ENCODE data around the gene WTIP. TPM values are rescaled to one million over a fixed set of nuclear protein-coding genes. Genes with fewer than 3 reads are reported as not detected.

The WTIP gene
- total RNA-seq, 4 donors from 2014 or later = 1.6 to 8.1 (median 2.9) TPM

GRCh38 chr19:34493038-34493648 is 11.6 kb downstream of the WTIP start:
- Histone ChIP-seq H3K4me1 (no peaks in the 10 kb centered on the region), H3K27me3 (no peaks in the 10 kb centered on the region), H3K9me3 (no peaks in the 10 kb centered on the region), H3K4me3 (no peak overlapping the region), H3K27ac (no peak overlapping the region), H3K36me3 (peaks cover 0 to 25% of the 10 kb centered on the region in 2 donors)
- DNase-seq (no peak), ATAC-seq (no peak)
- no peak for TF ChIP-seq CTCF (IDR thresholded peaks at IDR 0.05 in 4 of 5, conservative IDR thresholded peaks at IDR 0.05 in 1 of 5)
- no peak for TF ChIP-seq POLR2A (IDR thresholded peaks at IDR 0.05)
- intact Hi-C loops (cut with DNase I; ENCODE audit: low total_unique reads) (no loop called here), in situ Hi-C loops (cut with MboI; ENCODE audit: low sequenced_read_pairs in 4 of 4) (loop anchor here in 1 of 4 donors (10.0 kb wide), 1 partner anchor 222 kb away; no protein-coding TSS in a partner anchor)

GRCh38 chr19:34493649-34494044 is 12.1 kb downstream of the WTIP start:
- in situ Hi-C loops (cut with MboI; ENCODE audit: low sequenced_read_pairs in 4 of 4) (loop anchor here in 1 of 4 donors (10.0 kb wide), 1 partner anchor 221 kb away; no protein-coding TSS in a partner anchor), intact Hi-C loops (cut with DNase I; ENCODE audit: low total_unique reads) (no loop called here)
- TF ChIP-seq CTCF (IDR thresholded peaks at IDR 0.05 in 4 of 5, conservative IDR thresholded peaks at IDR 0.05 in 1 of 5) = no peak
- no peak for TF ChIP-seq POLR2A (IDR thresholded peaks at IDR 0.05)
- H3K4me1 ChIP-seq = no peaks in the 10 kb centered on the region
- DNase-seq (no peak), ATAC-seq (no peak)
- H3K4me3 ChIP-seq = no peak overlapping the region
- H3K9me3 ChIP-seq = no peaks in the 10 kb centered on the region
- no peak overlapping the region for H3K27ac ChIP-seq
- H3K27me3 ChIP-seq = no peaks in the 10 kb centered on the region
- H3K36me3 ChIP-seq = peaks cover 0 to 25% of the 10 kb centered on the region in 2 donors

GRCh38 chr19:34494601-34495000 is 13.0 kb downstream of the WTIP start:
- intact Hi-C loops (cut with DNase I; ENCODE audit: low total_unique reads) = no loop called here
- in situ Hi-C loops (cut with MboI; ENCODE audit: low sequenced_read_pairs in 4 of 4) = loop anchor here in 1 of 4 donors (10.0 kb wide), 1 partner anchor 220 kb away; no protein-coding TSS in a partner anchor
- TF ChIP-seq POLR2A (IDR thresholded peaks at IDR 0.05) = no peak
- TF ChIP-seq CTCF (IDR thresholded peaks at IDR 0.05 in 4 of 5, conservative IDR thresholded peaks at IDR 0.05 in 1 of 5) = no peak
- Histone ChIP-seq H3K4me1 (no peaks in the 10 kb centered on the region), H3K4me3 (no peak overlapping the region), H3K27me3 (no peaks in the 10 kb centered on the region), H3K27ac (no peak overlapping the region), H3K36me3 (peaks cover 0 to 25% of the 10 kb centered on the region in 2 donors), H3K9me3 (no peaks in the 10 kb centered on the region)
- ATAC-seq (no peak), DNase-seq (no peak)

GRCh38 chr19:34495416-34495815 is 13.9 kb downstream of the WTIP start:
- Histone ChIP-seq H3K9me3 (no peaks in the 10 kb centered on the region), H3K27me3 (no peaks in the 10 kb centered on the region)
- no peak for ATAC-seq

More at GRCh38 chr19:34495416-34495815, 13.9 kb downstream of the WTIP start:
- no peak for DNase-seq
- Histone ChIP-seq H3K4me1 (no peaks in the 10 kb centered on the region), H3K4me3 (no peak overlapping the region), H3K27ac (no peak overlapping the region), H3K36me3 (peaks cover 0 to 25% of the 10 kb centered on the region in 2 donors)
- in situ Hi-C loops (cut with MboI; ENCODE audit: low sequenced_read_pairs in 4 of 4) (loop anchor here in 1 of 4 donors (10.0 kb wide), 1 partner anchor 219 kb away; no protein-coding TSS in a partner anchor), intact Hi-C loops (cut with DNase I; ENCODE audit: low total_unique reads) (no loop called here)
- TF ChIP-seq CTCF (IDR thresholded peaks at IDR 0.05 in 4 of 5, conservative IDR thresholded peaks at IDR 0.05 in 1 of 5) (no peak), POLR2A (IDR thresholded peaks at IDR 0.05) (no peak)

Data from gastrocnemius medialis (tissue), 4 donors.